HepG2 (cell line): ENCODE measurements around the gene MDFI. TPM values are rescaled to one million over a fixed set of nuclear protein-coding genes. Genes with fewer than 3 reads are reported as not detected.

Source experiments
- CEBPB ChIP-seq: IDR thresholded peaks from 2 replicates; pipeline ENCODE4 v1.6.1; 2011; ENCODE audit warnings: low read depth, low read length, improper control_type of control experiment, borderline replicate concordance
- ELF3 ChIP-seq: IDR thresholded peaks from 2 replicates; pipeline ENCODE4 v1.6.1; 2016; ENCODE audit warnings: missing genetic modification reagents, missing compliant biosample characterization
- SNAI1 ChIP-seq: sonication (generic); formaldehyde crosslinking; IDR thresholded peaks from 2 replicates; pipeline ENCODE4 v1.5.0; 2020; ENCODE audit warnings: mild to moderate bottlenecking, missing genetic modification reagents, borderline replicate concordance
- ZFY ChIP-seq: sonication (generic); formaldehyde crosslinking; IDR thresholded peaks from 2 replicates; pipeline ENCODE4 v1.4.0; 2020; ENCODE audit warnings: missing genetic modification reagents
- ZNF225 ChIP-seq: sonication (generic); formaldehyde crosslinking; IDR thresholded peaks from 2 replicates; pipeline ENCODE4 v1.4.0; 2020; ENCODE audit warnings: mild to moderate bottlenecking, missing genetic modification reagents
- polyA plus RNA-seq, 8 experiments: library from polyadenylated mRNA; depleted of rRNA in 3 of 8; stranded (reverse) in 7 of 8; unstranded in 1 of 8; fragments of >200 nt; fragmentation: Illumina TruSeq in 4 of 8; extraction: Trizol in 4 of 8; gene quantifications; 2 replicates each; pipeline versions ENCODE4 v1.2.1 to v1.2.3, GENCODE V29; 2011 to 2016; ENCODE audit warnings: low read depth in 4 of 8, missing spikeins in 1 of 8, mixed read lengths in 1 of 8; ENCODE audit not compliant: insufficient read depth in 1 of 8
- total RNA-seq, 5 experiments: library from RNA; depleted of rRNA; stranded (reverse); fragments of >200 nt; fragmentation: Illumina TruSeq; extraction: Trizol; gene quantifications; 2 replicates each; pipeline ENCODE4 v1.2.3, GENCODE V29; 2016; ENCODE audit warnings: low read depth in 1 of 5
- TF ChIP-seq, protein P1 (sequence below), 2 experiments: fragments of 450-650 bp in 1 of 2; sonication (generic) in 1 of 2; formaldehyde crosslinking in 1 of 2; IDR thresholded peaks; 2 replicates each; pipeline versions ENCODE4 v1.6.1 to v1.8.0; 2016 to 2022; ENCODE audit warnings: antibody characterized with exemption in 1 of 2, mild to moderate bottlenecking in 1 of 2, missing genetic modification reagents in 1 of 2
- TF ChIP-seq, protein P2 (sequence below): sonication (generic); formaldehyde crosslinking; IDR thresholded peaks from 2 replicates; pipeline ENCODE4 v1.4.0; 2020; ENCODE audit warnings: missing genetic modification reagents
- TF ChIP-seq, protein P3 (sequence below): sonication (generic); formaldehyde crosslinking; IDR thresholded peaks from 2 replicates; pipeline ENCODE4 v1.4.0; 2020; ENCODE audit warnings: missing genetic modification reagents
- TF ChIP-seq, protein P4 (sequence below): IDR thresholded peaks from 2 replicates; pipeline ENCODE4 v1.4.0; 2020; ENCODE audit warnings: mild to moderate bottlenecking, missing genetic modification reagents

Gene MDFI
- total and polyA plus RNA-seq, 2 of the 13 experiments (the other 11 are each of a cell fraction or from before 2014, with no cell fraction given): 0.28 TPM; not detected in 1

DNA sequence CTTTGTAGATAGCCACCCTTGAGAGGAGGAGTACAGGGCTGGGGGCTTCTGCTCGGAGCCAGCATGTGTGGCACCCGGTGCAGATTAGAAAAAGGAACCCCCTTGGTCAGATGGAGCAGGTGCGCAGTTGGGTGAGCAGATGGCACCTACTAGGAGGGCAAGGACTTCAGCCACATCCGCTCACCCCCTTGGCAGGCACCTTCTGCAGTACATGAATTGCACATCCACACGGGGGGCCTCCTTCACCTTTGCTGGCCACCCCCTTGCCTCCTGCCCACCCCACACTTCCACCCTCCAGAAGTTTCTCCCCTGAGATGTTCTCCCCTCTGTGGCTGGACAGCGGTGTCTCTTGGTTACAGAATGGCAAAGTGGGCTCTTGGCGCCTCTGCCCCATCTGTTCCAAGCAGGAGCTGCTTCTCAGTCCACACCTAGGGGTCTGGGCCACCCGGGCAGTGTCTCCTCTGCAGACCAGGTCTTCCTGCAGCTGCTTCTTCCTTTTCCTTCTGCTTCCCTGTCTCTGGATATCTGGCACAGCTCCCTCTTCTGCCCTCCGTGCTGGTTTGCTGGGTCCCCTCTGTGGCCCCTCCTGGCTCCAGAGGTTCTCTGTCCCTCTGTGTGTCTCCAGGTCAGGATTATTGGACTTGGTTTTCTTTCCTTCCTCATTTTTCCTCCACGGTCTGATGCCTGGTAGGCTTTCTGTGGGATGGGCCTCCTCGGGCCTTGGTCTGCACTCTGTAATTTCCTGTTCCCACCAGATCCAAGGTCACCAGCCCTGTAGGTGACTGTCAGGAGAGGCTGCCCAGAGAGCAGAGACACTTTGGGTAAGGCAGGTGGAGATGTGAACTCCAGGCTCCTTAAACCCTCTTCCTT is 4.1 kb downstream of the MDFI start (continued):
- TF ChIP-seq ELF3 (CRISPR knock-in tag): 0 out of 2 replicates have a peak, but pooled peaks have one; percentile 22
- no peak for TF ChIP-seq ZNF225 (CRISPR knock-in tag)
- peak; percentile 49 for TF ChIP-seq ZFY
- TF ChIP-seq, protein P1, sequence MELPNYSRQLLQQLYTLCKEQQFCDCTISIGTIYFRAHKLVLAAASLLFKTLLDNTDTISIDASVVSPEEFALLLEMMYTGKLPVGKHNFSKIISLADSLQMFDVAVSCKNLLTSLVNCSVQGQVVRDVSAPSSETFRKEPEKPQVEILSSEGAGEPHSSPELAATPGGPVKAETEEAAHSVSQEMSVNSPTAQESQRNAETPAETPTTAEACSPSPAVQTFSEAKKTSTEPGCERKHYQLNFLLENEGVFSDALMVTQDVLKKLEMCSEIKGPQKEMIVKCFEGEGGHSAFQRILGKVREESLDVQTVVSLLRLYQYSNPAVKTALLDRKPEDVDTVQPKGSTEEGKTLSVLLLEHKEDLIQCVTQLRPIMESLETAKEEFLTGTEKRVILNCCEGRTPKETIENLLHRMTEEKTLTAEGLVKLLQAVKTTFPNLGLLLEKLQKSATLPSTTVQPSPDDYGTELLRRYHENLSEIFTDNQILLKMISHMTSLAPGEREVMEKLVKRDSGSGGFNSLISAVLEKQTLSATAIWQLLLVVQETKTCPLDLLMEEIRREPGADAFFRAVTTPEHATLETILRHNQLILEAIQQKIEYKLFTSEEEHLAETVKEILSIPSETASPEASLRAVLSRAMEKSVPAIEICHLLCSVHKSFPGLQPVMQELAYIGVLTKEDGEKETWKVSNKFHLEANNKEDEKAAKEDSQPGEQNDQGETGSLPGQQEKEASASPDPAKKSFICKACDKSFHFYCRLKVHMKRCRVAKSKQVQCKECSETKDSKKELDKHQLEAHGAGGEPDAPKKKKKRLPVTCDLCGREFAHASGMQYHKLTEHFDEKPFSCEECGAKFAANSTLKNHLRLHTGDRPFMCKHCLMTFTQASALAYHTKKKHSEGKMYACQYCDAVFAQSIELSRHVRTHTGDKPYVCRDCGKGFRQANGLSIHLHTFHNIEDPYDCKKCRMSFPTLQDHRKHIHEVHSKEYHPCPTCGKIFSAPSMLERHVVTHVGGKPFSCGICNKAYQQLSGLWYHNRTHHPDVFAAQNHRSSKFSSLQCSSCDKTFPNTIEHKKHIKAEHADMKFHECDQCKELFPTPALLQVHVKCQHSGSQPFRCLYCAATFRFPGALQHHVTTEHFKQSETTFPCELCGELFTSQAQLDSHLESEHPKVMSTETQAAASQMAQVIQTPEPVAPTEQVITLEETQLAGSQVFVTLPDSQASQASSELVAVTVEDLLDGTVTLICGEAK (IDR thresholded peaks at IDR 0.05): no peak
- TF ChIP-seq, protein P1 (CRISPR knock-in tag; IDR thresholded peaks at IDR 0.05): no peak
- TF ChIP-seq, protein P2, sequence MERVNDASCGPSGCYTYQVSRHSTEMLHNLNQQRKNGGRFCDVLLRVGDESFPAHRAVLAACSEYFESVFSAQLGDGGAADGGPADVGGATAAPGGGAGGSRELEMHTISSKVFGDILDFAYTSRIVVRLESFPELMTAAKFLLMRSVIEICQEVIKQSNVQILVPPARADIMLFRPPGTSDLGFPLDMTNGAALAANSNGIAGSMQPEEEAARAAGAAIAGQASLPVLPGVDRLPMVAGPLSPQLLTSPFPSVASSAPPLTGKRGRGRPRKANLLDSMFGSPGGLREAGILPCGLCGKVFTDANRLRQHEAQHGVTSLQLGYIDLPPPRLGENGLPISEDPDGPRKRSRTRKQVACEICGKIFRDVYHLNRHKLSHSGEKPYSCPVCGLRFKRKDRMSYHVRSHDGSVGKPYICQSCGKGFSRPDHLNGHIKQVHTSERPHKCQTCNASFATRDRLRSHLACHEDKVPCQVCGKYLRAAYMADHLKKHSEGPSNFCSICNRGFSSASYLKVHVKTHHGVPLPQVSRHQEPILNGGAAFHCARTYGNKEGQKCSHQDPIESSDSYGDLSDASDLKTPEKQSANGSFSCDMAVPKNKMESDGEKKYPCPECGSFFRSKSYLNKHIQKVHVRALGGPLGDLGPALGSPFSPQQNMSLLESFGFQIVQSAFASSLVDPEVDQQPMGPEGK (CRISPR knock-in tag): no peak
- TF ChIP-seq CEBPB: no peak
- TF ChIP-seq, protein P3, sequence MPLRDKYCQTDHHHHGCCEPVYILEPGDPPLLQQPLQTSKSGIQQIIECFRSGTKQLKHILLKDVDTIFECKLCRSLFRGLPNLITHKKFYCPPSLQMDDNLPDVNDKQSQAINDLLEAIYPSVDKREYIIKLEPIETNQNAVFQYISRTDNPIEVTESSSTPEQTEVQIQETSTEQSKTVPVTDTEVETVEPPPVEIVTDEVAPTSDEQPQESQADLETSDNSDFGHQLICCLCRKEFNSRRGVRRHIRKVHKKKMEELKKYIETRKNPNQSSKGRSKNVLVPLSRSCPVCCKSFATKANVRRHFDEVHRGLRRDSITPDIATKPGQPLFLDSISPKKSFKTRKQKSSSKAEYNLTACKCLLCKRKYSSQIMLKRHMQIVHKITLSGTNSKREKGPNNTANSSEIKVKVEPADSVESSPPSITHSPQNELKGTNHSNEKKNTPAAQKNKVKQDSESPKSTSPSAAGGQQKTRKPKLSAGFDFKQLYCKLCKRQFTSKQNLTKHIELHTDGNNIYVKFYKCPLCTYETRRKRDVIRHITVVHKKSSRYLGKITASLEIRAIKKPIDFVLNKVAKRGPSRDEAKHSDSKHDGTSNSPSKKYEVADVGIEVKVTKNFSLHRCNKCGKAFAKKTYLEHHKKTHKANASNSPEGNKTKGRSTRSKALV: 0 out of 2 replicates have a peak, but pooled peaks have one; percentile 39
- TF ChIP-seq, protein P4, sequence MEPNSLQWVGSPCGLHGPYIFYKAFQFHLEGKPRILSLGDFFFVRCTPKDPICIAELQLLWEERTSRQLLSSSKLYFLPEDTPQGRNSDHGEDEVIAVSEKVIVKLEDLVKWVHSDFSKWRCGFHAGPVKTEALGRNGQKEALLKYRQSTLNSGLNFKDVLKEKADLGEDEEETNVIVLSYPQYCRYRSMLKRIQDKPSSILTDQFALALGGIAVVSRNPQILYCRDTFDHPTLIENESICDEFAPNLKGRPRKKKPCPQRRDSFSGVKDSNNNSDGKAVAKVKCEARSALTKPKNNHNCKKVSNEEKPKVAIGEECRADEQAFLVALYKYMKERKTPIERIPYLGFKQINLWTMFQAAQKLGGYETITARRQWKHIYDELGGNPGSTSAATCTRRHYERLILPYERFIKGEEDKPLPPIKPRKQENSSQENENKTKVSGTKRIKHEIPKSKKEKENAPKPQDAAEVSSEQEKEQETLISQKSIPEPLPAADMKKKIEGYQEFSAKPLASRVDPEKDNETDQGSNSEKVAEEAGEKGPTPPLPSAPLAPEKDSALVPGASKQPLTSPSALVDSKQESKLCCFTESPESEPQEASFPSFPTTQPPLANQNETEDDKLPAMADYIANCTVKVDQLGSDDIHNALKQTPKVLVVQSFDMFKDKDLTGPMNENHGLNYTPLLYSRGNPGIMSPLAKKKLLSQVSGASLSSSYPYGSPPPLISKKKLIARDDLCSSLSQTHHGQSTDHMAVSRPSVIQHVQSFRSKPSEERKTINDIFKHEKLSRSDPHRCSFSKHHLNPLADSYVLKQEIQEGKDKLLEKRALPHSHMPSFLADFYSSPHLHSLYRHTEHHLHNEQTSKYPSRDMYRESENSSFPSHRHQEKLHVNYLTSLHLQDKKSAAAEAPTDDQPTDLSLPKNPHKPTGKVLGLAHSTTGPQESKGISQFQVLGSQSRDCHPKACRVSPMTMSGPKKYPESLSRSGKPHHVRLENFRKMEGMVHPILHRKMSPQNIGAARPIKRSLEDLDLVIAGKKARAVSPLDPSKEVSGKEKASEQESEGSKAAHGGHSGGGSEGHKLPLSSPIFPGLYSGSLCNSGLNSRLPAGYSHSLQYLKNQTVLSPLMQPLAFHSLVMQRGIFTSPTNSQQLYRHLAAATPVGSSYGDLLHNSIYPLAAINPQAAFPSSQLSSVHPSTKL: peak; percentile 12; the same call in 1 of the 2 replicates
- no peak for TF ChIP-seq SNAI1 (CRISPR knock-in tag)
